Loucy (cell line): ENCODE data around the gene ATP13A4.

Experiments used
- H2AFZ ChIP-seq: fragments of 200-600 bp; sonication (generic); 2 replicates; pipeline ENCODE4 v1.6.0; 2016; ENCODE audit warnings: antibody characterized with exemption, mild to moderate bottlenecking, low read length, moderate library complexity
- H3F3A ChIP-seq: fragments of 200-600 bp; 2 replicates; pipeline ENCODE4 v1.6.0; 2016; ENCODE audit warnings: antibody characterized with exemption, low read depth, mild to moderate bottlenecking
- H3K27me3 ChIP-seq: fragments of 200-600 bp; sonication (generic); 2 replicates; pipeline ENCODE4 v1.6.1; 2014; ENCODE audit warnings: low read length, mild to moderate bottlenecking; ENCODE audit not compliant: insufficient read depth, poor library complexity, severe bottlenecking
- H3K36me3 ChIP-seq: fragments of 200-600 bp; sonication (generic); 2 replicates; pipeline ENCODE4 v1.6.1; 2016; ENCODE audit warnings: low read length; ENCODE audit not compliant: insufficient read depth
- H3K4me1 ChIP-seq: fragments of 200-600 bp; sonication (generic); 2 replicates; pipeline ENCODE4 v1.5.1; 2014; ENCODE audit warnings: low read length, mild to moderate bottlenecking; ENCODE audit not compliant: insufficient read depth, poor library complexity, severe bottlenecking
- H3K4me2 ChIP-seq: fragments of 200-600 bp; sonication (generic); 2 replicates; pipeline ENCODE4 v1.6.0; 2014; ENCODE audit warnings: antibody characterized with exemption, low read length, low read depth, mild to moderate bottlenecking; ENCODE audit not compliant: poor library complexity, severe bottlenecking
- H3K4me3 ChIP-seq: fragments of 200-600 bp; sonication (generic); 2 replicates; pipeline ENCODE4 v1.5.1; 2014; ENCODE audit warnings: low read length, mild to moderate bottlenecking, mixed read lengths; ENCODE audit not compliant: poor library complexity, severe bottlenecking
- H3K79me2 ChIP-seq: fragments of 200-600 bp; sonication (generic); 2 replicates; pipeline ENCODE4 v1.6.1; 2014; ENCODE audit warnings: low read length; ENCODE audit not compliant: insufficient read depth
- H3K9ac ChIP-seq: fragments of 200-600 bp; sonication (generic); 2 replicates; pipeline ENCODE4 v1.6.0; 2014; ENCODE audit warnings: mild to moderate bottlenecking, low read depth, low read length, moderate library complexity; ENCODE audit not compliant: poor library complexity, severe bottlenecking
- H3K9me2 ChIP-seq: fragments of 200-600 bp; sonication (generic); replicated peaks from 2 replicates; pipeline ENCODE4 v1.6.1; 2016; ENCODE audit warnings: low read depth, low read length, mixed read lengths
- H3K9me3 ChIP-seq: fragments of 200-600 bp; sonication (generic); 2 replicates; pipeline ENCODE4 v1.6.1; 2014; ENCODE audit warnings: mild to moderate bottlenecking, antibody characterized with exemption, low read length, low read depth; ENCODE audit not compliant: insufficient read depth
- H4K20me1 ChIP-seq: fragments of 200-600 bp; sonication (generic); 2 replicates; pipeline ENCODE4 v1.6.0; 2014; ENCODE audit warnings: antibody characterized with exemption, low read length, mild to moderate bottlenecking; ENCODE audit not compliant: insufficient read depth, poor library complexity, severe bottlenecking
- CTCF ChIP-seq: fragments of 200-600 bp; sonication (generic); conservative IDR thresholded peaks from 2 replicates; pipeline ENCODE4 v1.5.1; 2014; ENCODE audit warnings: mild to moderate bottlenecking, antibody characterized with exemption, low read length
- EZH2phosphoT487 ChIP-seq: fragments of 200-600 bp; IDR thresholded peaks from 2 replicates; pipeline ENCODE4 v1.6.1; 2018; ENCODE audit warnings: antibody characterized with exemption, mild to moderate bottlenecking, moderate library complexity, borderline replicate concordance

ATP13A4 gene

GRCh38 chr3:193564012-193564411, 9.3 kb upstream of the ATP13A4 start:
- no peak overlapping the region for H3K4me2 ChIP-seq
- H2AFZ ChIP-seq, result no peak overlapping the region
- no peak overlapping the region for H3K4me3 ChIP-seq
- H3K36me3 ChIP-seq, result no peaks in the 10 kb centered on the region
- no peak for TF ChIP-seq EZH2phosphoT487
- TF ChIP-seq CTCF, result peak; percentile 41
- no peaks in the 10 kb centered on the region for H3K4me1 ChIP-seq
- no peaks in the 10 kb centered on the region for H3K79me2 ChIP-seq
- no peaks in the 10 kb centered on the region for H3K9me3 ChIP-seq
- H4K20me1 ChIP-seq, result no peaks in the 10 kb centered on the region
- no peaks in the 10 kb centered on the region for H3K9me2 ChIP-seq
- no peaks in the 10 kb centered on the region for H3K27me3 ChIP-seq
- no peaks in the 10 kb centered on the region for H3F3A ChIP-seq
- no peak overlapping the region for H3K9ac ChIP-seq

- Histone ChIP-seq H3K36me3 (no peaks in the 10 kb centered on the region), H3K4me3 (no peak overlapping the region), H3K4me1 (no peaks in the 10 kb centered on the region), H3F3A (no peaks in the 10 kb centered on the region), H3K79me2 (no peaks in the 10 kb centered on the region), H4K20me1 (no peaks in the 10 kb centered on the region), H3K27me3 (no peaks in the 10 kb centered on the region), H3K9me3 (no peaks in the 10 kb centered on the region), H2AFZ (no peak overlapping the region), H3K4me2 (no peak overlapping the region), H3K9ac (no peak overlapping the region), H3K9me2 (no peaks in the 10 kb centered on the region)
- TF ChIP-seq EZH2phosphoT487 (no peak), CTCF (no peak)
Measured at GRCh38 chr3:193563426-193563825, 8.7 kb upstream of the ATP13A4 start.

- TF ChIP-seq EZH2phosphoT487 (no peak), CTCF (no peak)
- no peak overlapping the region for H2AFZ ChIP-seq
Measured at GRCh38 chr3:193560870-193561269, 6.2 kb upstream of the ATP13A4 start.

More at GRCh38 chr3:193560870-193561269, 6.2 kb upstream of the ATP13A4 start:
- Histone ChIP-seq H3K4me3 (no peak overlapping the region), H3K4me2 (no peak overlapping the region), H3K36me3 (no peaks in the 10 kb centered on the region), H3K79me2 (no peaks in the 10 kb centered on the region), H3F3A (no peaks in the 10 kb centered on the region), H3K9me2 (no peaks in the 10 kb centered on the region), H3K4me1 (no peaks in the 10 kb centered on the region), H3K9ac (no peak overlapping the region), H3K9me3 (no peaks in the 10 kb centered on the region), H4K20me1 (no peaks in the 10 kb centered on the region), H3K27me3 (no peaks in the 10 kb centered on the region)
